H1 (cell line): ENCODE data around the gene VMA21. TPM values are rescaled to one million over a fixed set of nuclear protein-coding genes. Genes with fewer than 3 reads are reported as not detected.

Experiments
- CTCF ChIA-PET: fragments of 300-600 bp; sonication (Branson Sonifier 250); formaldehyde crosslinking; loops from one replicate; lab custom pipeline; 2021; ENCODE audit not compliant: partially characterized antibody; lab: Charles Lee
- POLR2A ChIA-PET: fragments of 300-600 bp; sonication (Branson Sonifier 250); formaldehyde crosslinking; loops from one replicate; lab custom pipeline; 2021; ENCODE audit warnings: inconsistent platforms; ENCODE audit not compliant: partially characterized antibody; lab: Charles Lee
- DNase-seq, 2 experiments: peaks; one replicate each; pipeline versions ENCODE4 v3.0.0 to v3.0.0-alpha.2; 2010 to 2022; ENCODE audit warnings: low spot score in 2 of 2, low read depth in 1 of 2, mixed read lengths in 1 of 2
- FAIRE-seq: peaks from 2 replicates; lab custom pipeline; 2011; peaks lifted over from hg19 to GRCh38; lab: Jason Lieb, UNC
- H2AFZ ChIP-seq: 2 replicates; pipeline ENCODE4 v1.8.1; 2012; ENCODE audit warnings: low read length, inconsistent platforms
- H2AK5ac ChIP-seq: 2 replicates; pipeline ENCODE4 v1.6.1; 2013; ENCODE audit warnings: low read depth, low read length
- H2BK120ac ChIP-seq: replicated peaks from 2 replicates; pipeline ENCODE3; 2013; ENCODE audit warnings: low read depth, low read length, inconsistent platforms
- H2BK12ac ChIP-seq: 2 replicates; pipeline ENCODE4 v1.6.1; 2013; ENCODE audit warnings: low read depth, low read length
- H2BK15ac ChIP-seq: 2 replicates; pipeline ENCODE4 v1.6.1; 2013; ENCODE audit warnings: low read length
- H2BK20ac ChIP-seq: 2 replicates; pipeline ENCODE4 v1.6.1; 2013; ENCODE audit warnings: low read length
- H2BK5ac ChIP-seq: 2 replicates; pipeline ENCODE4 v1.6.1; 2013; ENCODE audit warnings: low read depth, low read length
- H3K14ac ChIP-seq: 2 replicates; pipeline ENCODE4 v1.6.1; 2013; ENCODE audit warnings: inconsistent platforms; ENCODE audit not compliant: insufficient read length
- H3K18ac ChIP-seq: 2 replicates; pipeline ENCODE4 v1.6.1; 2013; ENCODE audit warnings: low read length; ENCODE audit errors: extremely low read depth
- H3K23ac ChIP-seq: 2 replicates; pipeline ENCODE4 v1.6.1; 2013; ENCODE audit warnings: inconsistent platforms; ENCODE audit not compliant: insufficient read length
- H3K23me2 ChIP-seq: 2 replicates; pipeline ENCODE4 v1.6.1; 2013; ENCODE audit warnings: low read depth, low read length
- H3K27ac ChIP-seq: 2 replicates; pipeline ENCODE4 v1.6.1; 2011; ENCODE audit warnings: low read depth, low read length, inconsistent platforms
- H3K27me3 ChIP-seq, 4 experiments: replicated peaks in 1 of 4; 1 replicate in 1 of 4; 2 replicates in 3 of 4; pipeline versions ENCODE4 v1.6.1 to v1.8.1; 2011 to 2013; ENCODE audit warnings: low read length in 3 of 4, mild to moderate bottlenecking in 3 of 4, inconsistent platforms in 2 of 4, mixed read lengths in 2 of 4, moderate library complexity in 1 of 4; ENCODE audit not compliant: control insufficient read depth in 3 of 4, insufficient read depth in 3 of 4; ENCODE audit errors: extremely low read depth in 1 of 4
- H3K36me3 ChIP-seq, 4 experiments: 2 replicates each; pipeline versions ENCODE4 v1.6.1 to v1.8.1; 2011 to 2013; ENCODE audit warnings: mild to moderate bottlenecking in 4 of 4, low read length in 3 of 4, moderate library complexity in 2 of 4, control low read depth in 1 of 4, inconsistent platforms in 1 of 4; ENCODE audit not compliant: insufficient read depth in 4 of 4, control insufficient read depth in 2 of 4
- H3K4ac ChIP-seq: replicated peaks from 2 replicates; pipeline ENCODE3; 2013; ENCODE audit warnings: low read length, low read depth, mixed read lengths, inconsistent platforms; ENCODE audit not compliant: insufficient read length
- H3K4me1 ChIP-seq, 4 experiments: replicated peaks in 1 of 4; 1 replicate in 1 of 4; 2 replicates in 3 of 4; pipeline versions ENCODE4 v1.6.1 to v1.8.1; 2011 to 2013; ENCODE audit warnings: low read length in 3 of 4, inconsistent platforms in 2 of 4, mixed read lengths in 1 of 4; ENCODE audit not compliant: insufficient read depth in 4 of 4, control insufficient read depth in 3 of 4
- H3K4me2 ChIP-seq, 2 experiments: 2 replicates each; pipeline versions ENCODE4 v1.6.1 to v1.8.1; 2011 to 2013; ENCODE audit warnings: low read depth in 2 of 2, low read length in 2 of 2, control low read depth in 1 of 2, inconsistent platforms in 1 of 2, mild to moderate bottlenecking in 1 of 2; ENCODE audit not compliant: insufficient read depth in 1 of 2
- H3K4me3 ChIP-seq, 4 experiments: fragments of 200-600, 300-600 bp in 1 of 4; sonication (generic), shearing (Covaris generic), sonication (Bioruptor Twin) in 1 of 4; 2 replicates each; pipeline versions ENCODE4 v1.5.1 to v1.8.1; 2011 to 2016; ENCODE audit warnings: low read length in 4 of 4, low read depth in 3 of 4, control low read depth in 2 of 4, inconsistent platforms in 2 of 4, mild to moderate bottlenecking in 2 of 4, mixed read lengths in 1 of 4, moderate library complexity in 1 of 4; ENCODE audit not compliant: insufficient read depth in 2 of 4; ENCODE audit errors: extremely low read depth in 1 of 4
- H3K56ac ChIP-seq: replicated peaks from 2 replicates; pipeline ENCODE3; 2013; ENCODE audit warnings: low read depth, mild to moderate bottlenecking, mixed read lengths, low read length, inconsistent platforms; ENCODE audit not compliant: insufficient read length
- H3K79me1 ChIP-seq: 2 replicates; pipeline ENCODE4 v1.6.1; 2013; ENCODE audit warnings: low read depth, low read length, control low read depth
- H3K79me2 ChIP-seq, 2 experiments: 2 replicates each; pipeline versions ENCODE4 v1.6.1 to v1.8.1; 2012 to 2013; ENCODE audit warnings: low read length in 2 of 2, mild to moderate bottlenecking in 2 of 2, inconsistent platforms in 1 of 2; ENCODE audit not compliant: insufficient read depth in 2 of 2, control insufficient read depth in 1 of 2
- H3K9ac ChIP-seq, 4 experiments: replicated peaks in 1 of 4; 1 replicate in 1 of 4; 2 replicates in 3 of 4; pipeline versions ENCODE4 v1.6.1 to v1.8.1; 2011 to 2013; ENCODE audit warnings: low read depth in 3 of 4, low read length in 3 of 4, control low read depth in 2 of 4, mild to moderate bottlenecking in 2 of 4, moderate library complexity in 2 of 4, inconsistent platforms in 1 of 4; ENCODE audit errors: extremely low read depth in 1 of 4
- H3K9me3 ChIP-seq, 2 experiments: 2 replicates each; pipeline versions ENCODE4 v1.6.1 to v1.8.1; 2012 to 2013; ENCODE audit warnings: mild to moderate bottlenecking in 2 of 2, moderate library complexity in 2 of 2, control low read depth in 1 of 2, inconsistent platforms in 1 of 2, low read depth in 1 of 2, low read length in 1 of 2, mixed read lengths in 1 of 2; ENCODE audit not compliant: insufficient read depth in 2 of 2
- H4K20me1 ChIP-seq, 2 experiments: replicated peaks in 1 of 2; 2 replicates each; pipeline versions ENCODE3 to v1.8.1; 2011 to 2013; ENCODE audit warnings: inconsistent platforms in 2 of 2, low read length in 2 of 2, mild to moderate bottlenecking in 1 of 2; ENCODE audit not compliant: insufficient read depth in 2 of 2, control insufficient read depth in 1 of 2
- H4K5ac ChIP-seq: 2 replicates; pipeline ENCODE4 v1.6.1; 2013; ENCODE audit warnings: low read length, low read depth, mixed read lengths, inconsistent platforms; ENCODE audit not compliant: insufficient read length
- H4K8ac ChIP-seq: 2 replicates; pipeline ENCODE4 v1.8.0; 2013; ENCODE audit warnings: mild to moderate bottlenecking, moderate library complexity, low read length, inconsistent platforms; ENCODE audit not compliant: insufficient read depth; ENCODE audit errors: extremely low read depth
- H4K91ac ChIP-seq: replicated peaks from 2 replicates; pipeline ENCODE3; 2013; ENCODE audit warnings: low read length, mixed read lengths, inconsistent platforms; ENCODE audit not compliant: insufficient read length
- ASH2L ChIP-seq: fragments of 200-600, 300-600 bp; sonication (generic); IDR thresholded peaks from one replicate; pipeline ENCODE4 v1.7.1; 2017; ENCODE audit warnings: low read length
- BCL11A ChIP-seq, 2 experiments: IDR thresholded peaks; one replicate each; pipeline ENCODE4 v1.6.1; 2011; ENCODE audit warnings: low read depth in 2 of 2, low read length in 2 of 2, mild to moderate bottlenecking in 2 of 2
- EZH2 ChIP-seq: fragments of 200-600 bp; sonication (generic); IDR thresholded peaks from 2 replicates; pipeline ENCODE4 v1.7.1; 2012; ENCODE audit warnings: low read depth, mild to moderate bottlenecking, moderate library complexity, low read length, inconsistent platforms; ENCODE audit not compliant: severe bottlenecking
- HDAC2 ChIP-seq, 2 experiments: fragments of 300-600 bp in 1 of 2; sonication (generic) in 1 of 2; IDR thresholded peaks; 2 replicates each; pipeline ENCODE4 v1.6.1; 2011 to 2012; ENCODE audit warnings: low read depth in 2 of 2, low read length in 2 of 2, mild to moderate bottlenecking in 2 of 2, moderate library complexity in 2 of 2, borderline replicate concordance in 1 of 2, inconsistent platforms in 1 of 2
- KDM5A ChIP-seq: fragments of 200-600 bp; IDR thresholded peaks from 2 replicates; pipeline ENCODE4 v1.7.1; 2012; ENCODE audit warnings: mild to moderate bottlenecking, low read length, inconsistent platforms, mixed read lengths
- POLR2A ChIP-seq, 2 experiments: IDR thresholded peaks; 1 replicate in 1 of 2; 2 replicates in 1 of 2; pipeline ENCODE4 v1.6.1; 2011; ENCODE audit warnings: low read depth in 2 of 2, low read length in 2 of 2, mild to moderate bottlenecking in 2 of 2; ENCODE audit errors: control extremely low read depth in 1 of 2
- POLR2AphosphoS5 ChIP-seq: IDR thresholded peaks from 2 replicates; pipeline ENCODE4 v1.6.1; 2011; ENCODE audit warnings: low read depth, low read length
- RBBP5 ChIP-seq: IDR thresholded peaks from 2 replicates; pipeline ENCODE4 v1.7.1; 2012; ENCODE audit warnings: low read depth, mild to moderate bottlenecking, inconsistent platforms, low read length, moderate library complexity, borderline replicate concordance
- SP2 ChIP-seq: IDR thresholded peaks from 2 replicates; pipeline ENCODE4 v1.6.1; 2012; ENCODE audit warnings: mild to moderate bottlenecking, low read length, inconsistent platforms
- SRF ChIP-seq: IDR thresholded peaks from 2 replicates; pipeline ENCODE4 v1.6.1; 2011; ENCODE audit warnings: mild to moderate bottlenecking, low read depth, low read length, moderate library complexity
- TAF1 ChIP-seq: IDR thresholded peaks from 2 replicates; pipeline ENCODE4 v1.6.1; 2011; ENCODE audit warnings: mild to moderate bottlenecking, low read depth, low read length
- TCF12 ChIP-seq: IDR thresholded peaks from 2 replicates; pipeline ENCODE4 v1.6.1; 2011; ENCODE audit warnings: low read depth, mild to moderate bottlenecking, low read length
- TEAD4 ChIP-seq: IDR thresholded peaks from 2 replicates; pipeline ENCODE4 v1.6.1; 2012; ENCODE audit warnings: low read depth, low read length, inconsistent platforms, mixed read lengths
- USF2 ChIP-seq: IDR thresholded peaks from 2 replicates; pipeline ENCODE4 v1.6.1; 2011; ENCODE audit warnings: low read length, improper control_type of control experiment
- WGBS, 2 experiments: shearing (Covaris generic) in 1 of 2; methylation state at CpG; one replicate each; pipeline versions ENCODE4 v1.1.6 to v1.1.7; 2013 to 2015; ENCODE audit warnings: low lambda C conversion rate in 2 of 2, mixed read lengths in 2 of 2, inconsistent platforms in 1 of 2, low coverage in 1 of 2, missing lambda C conversion rate in 1 of 2; ENCODE audit not compliant: insufficient replicate concordance in 2 of 2, insufficient coverage in 1 of 2, insufficient read length in 1 of 2; ENCODE audit errors: extremely low coverage in 1 of 2, missing lambda C conversion rate in 1 of 2; 5-methylcytosine and 5-hydroxymethylcytosine counted together
- polyA plus RNA-seq, 7 experiments: library from polyadenylated mRNA; depleted of rRNA in 3 of 7; stranded (reverse) in 5 of 7; unstranded in 2 of 7; fragments of >200 nt in 5 of 7; fragments of 200-250 nt in 2 of 7; gene quantifications; 1 replicate in 5 of 7; 2 replicates in 1 of 7; 4 replicates in 1 of 7; pipeline versions ENCODE4 v1.2.1 to v1.2.3, GENCODE V29; 2011 to 2013; ENCODE audit warnings: missing spikeins in 2 of 7, mixed read lengths in 2 of 7
- total RNA-seq: library from RNA; stranded (reverse); fragmentation: NEBNext Ultra II Directional; extraction: Animal tissue kit (Norgen Biotek cat#: 25700); gene quantifications from 2 replicates; pipeline ENCODE4 v1.2.1, GENCODE V29; 2021

Gene VMA21
- total and polyA plus RNA-seq, 2 of the 8 experiments (the other 6 are each of a cell fraction or from before 2014, with no cell fraction given) = 25.8 to 65.4 TPM

GRCh38 chrX:151398346-151398745, 1.3 kb downstream of the VMA21 start:
- Histone ChIP-seq H3K27me3 (no peaks in the 10 kb centered on the region), H4K8ac (no peak overlapping the region), H2BK120ac (no peak overlapping the region), H3K79me2 (peaks cover 3 to 62% of the 10 kb centered on the region in 2 experiments; a peak in 2 of 4 replicates), H2BK15ac (no peak overlapping the region), H3K4me2 (peak overlapping the region; percentile 21 to 88; a peak in 2 of 4 replicates), H3K27ac (no peak overlapping the region), H3K4me3 (peak overlapping the region in 2 of 4 experiments; percentile 66 to 89; a peak in 3 of 8 replicates), H2BK12ac (no peak overlapping the region), H3K79me1 (no peaks in the 10 kb centered on the region), H4K20me1 (peaks cover 5 to 6% of the 10 kb centered on the region in 2 experiments), H3K4ac (no peak overlapping the region), H3K9me3 (no peaks in the 10 kb centered on the region), H3K36me3 (no peaks in the 10 kb centered on the region), H4K5ac (no peak overlapping the region), H2BK5ac (no peak overlapping the region), H2AK5ac (no peak overlapping the region), H2BK20ac (no peak overlapping the region), H2AFZ (no peak overlapping the region), H3K18ac (no peak overlapping the region), H4K91ac (no peak overlapping the region), H3K14ac (no peak overlapping the region), H3K23ac (no peak overlapping the region), H3K23me2 (peaks cover 2% of the 10 kb centered on the region; the same call in 1 of the 2 replicates), H3K9ac (no peak overlapping the region), H3K4me1 (0 out of 7 replicates have a peak, but pooled peaks cover 0 to 3% (median 0%) of the 10 kb centered on the region in 4 experiments), H3K56ac (no peak overlapping the region)
- ChIA-PET CTCF (interaction anchor here (0.7 to 1.2 kb wide), 2 partner anchors 35 to 38 kb away, joined by 3 to 5 read pairs; no protein-coding TSS in a partner anchor), POLR2A (interaction anchor here (1.0 to 1.3 kb wide), 2 partner anchors 12 to 333 kb away, joined by 3 read pairs; no protein-coding TSS in a partner anchor)
- DNase-seq (no peak), FAIRE-seq (no peak)
- WGBS, 2 experiments = 85% methylated on average over 3 of the region's 3 CpGs; no CpG with 5 or more reads in 1 of the 2 experiments
- no peak for TF ChIP-seq SP2
- TF ChIP-seq TEAD4 = no peak
- TF ChIP-seq SRF = no peak
- no peak for TF ChIP-seq EZH2
- no peak for TF ChIP-seq BCL11A (IDR thresholded peaks at IDR 0.05; ENCODE audit: low read depth in 2 of 2, low read length in 2 of 2)
- no peak for TF ChIP-seq USF2
- TF ChIP-seq ASH2L = no peak
- no peak for TF ChIP-seq RBBP5
- TF ChIP-seq POLR2A (IDR thresholded peaks at IDR 0.05; ENCODE audit: control extremely low read depth in 1 of 2, low read depth in 2 of 2, low read length in 2 of 2) = no peak
- TF ChIP-seq TCF12 = no peak
- TF ChIP-seq HDAC2 (IDR thresholded peaks at IDR 0.05; ENCODE audit: borderline replicate concordance in 1 of 2, low read depth in 2 of 2, low read length in 2 of 2) = no peak
- TF ChIP-seq TAF1 = no peak
- TF ChIP-seq POLR2AphosphoS5 = no peak
- TF ChIP-seq KDM5A = no peak
